Activated CD4-positive, alpha-beta T cell treated with anti-CD3 and anti-CD28 coated beads for 36 hours (primary cell): ENCODE data around the gene CCL18. TPM values are rescaled to one million over a fixed set of nuclear protein-coding genes. Genes with fewer than 3 reads are reported as not detected.

Experiments used
- ATAC-seq: fragments of 200-7000 bp; cut with Tn5 transposase; one replicate; pipeline ENCODE4 v1.10.0; 2021; ENCODE audit warnings: mild to moderate bottlenecking, moderate library complexity
- CTCF ChIA-PET: fragments of 350-600 bp; sonication (Branson Sonifier 250); formaldehyde crosslinking; loops from one replicate; lab custom pipeline; 2021; ENCODE audit warnings: antibody characterized with exemption; lab: Charles Lee
- POLR2A ChIA-PET: fragments of 350-600 bp; sonication (Branson Sonifier 250); formaldehyde crosslinking; loops from one replicate; lab custom pipeline; 2021; ENCODE audit warnings: antibody characterized with exemption, inconsistent platforms; lab: Charles Lee
- DNase-seq: peaks from one replicate; pipeline ENCODE4 v3.0.0-alpha.2; 2020
- H3K27ac Mint-ChIP-seq: one replicate; pipeline ENCODE4 v1.8.0; 2021; ENCODE audit warnings: mixed read lengths
- H3K27me3 Mint-ChIP-seq: one replicate; pipeline ENCODE4 v1.8.0; 2021; ENCODE audit warnings: mixed read lengths
- H3K36me3 Mint-ChIP-seq: one replicate; pipeline ENCODE4 v1.8.0; 2021; ENCODE audit warnings: low read depth, mixed read lengths
- H3K4me1 Mint-ChIP-seq: one replicate; pipeline ENCODE4 v1.8.0; 2021; ENCODE audit warnings: mixed read lengths
- H3K4me3 Mint-ChIP-seq: one replicate; pipeline ENCODE4 v1.8.0; 2021; ENCODE audit warnings: mild to moderate bottlenecking, moderate library complexity, mixed read lengths
- H3K9me3 Mint-ChIP-seq: one replicate; pipeline ENCODE4 v1.8.0; 2021; ENCODE audit warnings: low read depth, mixed read lengths
- intact Hi-C, 2 experiments: fragments of 100-400 bp; cut with DNase I in 1 of 2; cut with micrococcal nuclease in 1 of 2; formaldehyde crosslinking; loops; one replicate each; pipeline versions ENCODE4 v1.14.2 to v1.15.1; 2022 to 2024; cut with DNase I, micrococcal nuclease
- total RNA-seq, 2 experiments: library from RNA; stranded (reverse); gene quantifications; one replicate each; pipeline ENCODE4 v1.2.3, GENCODE V29; 2021

The CCL18 gene
- total RNA-seq, 2 experiments from 2014 or later: not detected

GRCh38 chr17:36048066-36048465, 16.0 kb upstream of the CCL18 start:
- ATAC-seq (no peak), DNase-seq (no peak)
- H3K27me3 Mint-ChIP-seq: peaks cover 36% of the 10 kb centered on the region
- peaks cover 18% of the 10 kb centered on the region for H3K9me3 Mint-ChIP-seq
- peaks cover 5% of the 10 kb centered on the region for H3K36me3 Mint-ChIP-seq
- H3K4me1 Mint-ChIP-seq: no peaks in the 10 kb centered on the region
- H3K4me3 Mint-ChIP-seq: no peak overlapping the region
- ChIA-PET CTCF (interaction anchor here (1.5 kb wide), 1 partner anchor 24 kb away, joined by 5 read pairs; no protein-coding TSS in a partner anchor), POLR2A (no interaction called here)
- no peak overlapping the region for H3K27ac Mint-ChIP-seq
- intact Hi-C loops: no loop called here

GRCh38 chr17:36049643-36050042, 14.4 kb upstream of the CCL18 start:
- no peak for ATAC-seq
- peaks cover 5% of the 10 kb centered on the region for H3K36me3 Mint-ChIP-seq

GRCh38 chr17:36055171-36055570, 8.9 kb upstream of the CCL18 start:
- ATAC-seq (no peak), DNase-seq (no peak)
- intact Hi-C loops: no loop called here
- Mint-ChIP-seq H3K27me3 (peaks cover 23% of the 10 kb centered on the region), H3K27ac (no peak overlapping the region), H3K36me3 (no peaks in the 10 kb centered on the region), H3K9me3 (peaks cover 4% of the 10 kb centered on the region), H3K4me1 (no peaks in the 10 kb centered on the region), H3K4me3 (no peak overlapping the region)
- CTCF ChIA-PET: interaction anchor here (1.7 kb wide), 1 partner anchor 94 kb away, joined by 4 read pairs; no protein-coding TSS in a partner anchor
- POLR2A ChIA-PET: no interaction called here

More at GRCh38 chr17:36049643-36050042, 14.4 kb upstream of the CCL18 start:
- ChIA-PET POLR2A (no interaction called here), CTCF (interaction anchor here (1.5 kb wide), 1 partner anchor 23 kb away, joined by 5 read pairs; no protein-coding TSS in a partner anchor)
- no peak for DNase-seq
- no peaks in the 10 kb centered on the region for H3K4me1 Mint-ChIP-seq
- H3K27me3 Mint-ChIP-seq: peaks cover 33% of the 10 kb centered on the region
- intact Hi-C loops: no loop called here
- H3K4me3 Mint-ChIP-seq: no peak overlapping the region
- H3K27ac Mint-ChIP-seq: no peak overlapping the region
- H3K9me3 Mint-ChIP-seq: peaks cover 18% of the 10 kb centered on the region

DNA sequence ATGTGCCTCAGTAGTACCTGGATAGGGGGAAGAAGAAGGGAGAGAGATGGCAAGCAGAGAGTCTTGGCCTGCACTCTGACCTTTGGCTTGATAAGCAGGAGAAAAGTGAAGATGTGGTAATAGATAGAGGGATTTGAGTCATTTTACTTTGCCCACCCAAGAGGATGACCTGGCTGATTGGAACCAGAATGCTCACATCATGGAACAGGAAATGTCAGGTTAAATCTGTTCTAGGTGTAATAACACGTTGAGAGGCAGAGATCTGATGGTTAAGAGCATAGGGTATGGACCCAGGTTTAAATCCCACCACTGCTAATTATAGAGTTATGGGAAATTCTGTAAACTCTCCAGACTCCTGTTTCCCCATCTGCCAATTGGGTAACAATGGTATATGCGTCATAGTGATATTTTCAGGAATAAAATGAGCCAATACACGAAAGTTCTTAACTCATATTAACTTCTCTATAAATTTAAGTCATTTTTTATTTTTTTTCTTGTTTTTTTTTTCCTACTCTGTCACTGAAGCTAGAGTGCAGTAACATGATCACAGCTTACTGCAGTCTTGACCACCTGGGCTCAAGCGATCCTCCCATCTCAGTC, 8.1 kb upstream of the CCL18 start:
- no peak overlapping the region for H3K27ac Mint-ChIP-seq
- POLR2A ChIA-PET: no interaction called here

DNA sequence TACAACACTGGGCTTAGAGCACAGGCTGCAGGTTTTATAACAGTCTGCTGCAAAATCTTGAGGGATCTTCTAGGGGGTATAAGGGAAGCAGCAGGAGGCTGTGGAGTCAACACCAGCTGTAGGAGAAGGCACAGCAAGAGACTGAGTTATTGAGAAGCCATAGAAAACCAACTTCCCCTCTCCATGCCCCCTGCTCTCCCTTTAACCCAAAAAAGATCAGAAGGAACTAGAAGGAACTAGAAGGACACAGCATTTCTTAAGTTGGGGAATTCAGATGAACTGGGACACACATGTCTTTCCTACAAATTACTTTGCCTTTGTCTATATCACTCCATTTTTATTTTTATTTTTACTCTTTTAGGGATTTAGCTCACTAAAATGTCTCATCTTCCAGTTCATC, 6.2 kb upstream of the CCL18 start:
- Mint-ChIP-seq H3K9me3 (no peaks in the 10 kb centered on the region), H3K27ac (no peak overlapping the region), H3K36me3 (no peaks in the 10 kb centered on the region), H3K4me3 (no peak overlapping the region), H3K4me1 (no peaks in the 10 kb centered on the region), H3K27me3 (peaks cover 13% of the 10 kb centered on the region)
- POLR2A ChIA-PET: no interaction called here
- ATAC-seq (no peak), DNase-seq (no peak)
- CTCF ChIA-PET: interaction anchor here (0.7 to 4.3 kb wide), 4 partner anchors 14 to 209 kb away, joined by 3 to 24 read pairs (median 4); no protein-coding TSS in a partner anchor
- intact Hi-C loops: no loop called here

More for the DNA sequence above, 8.1 kb upstream of the CCL18 start:
- Mint-ChIP-seq H3K36me3 (no peaks in the 10 kb centered on the region), H3K4me1 (no peaks in the 10 kb centered on the region), H3K27me3 (peaks cover 22% of the 10 kb centered on the region), H3K4me3 (no peak overlapping the region), H3K9me3 (peaks cover 2% of the 10 kb centered on the region)
- CTCF ChIA-PET: interaction anchor here (0.6 to 4.3 kb wide), 2 partner anchors 16 to 85 kb away, joined by 3 to 24 read pairs; no protein-coding TSS in a partner anchor
- intact Hi-C loops: no loop called here
- ATAC-seq (no peak), DNase-seq (no peak)

DNA sequence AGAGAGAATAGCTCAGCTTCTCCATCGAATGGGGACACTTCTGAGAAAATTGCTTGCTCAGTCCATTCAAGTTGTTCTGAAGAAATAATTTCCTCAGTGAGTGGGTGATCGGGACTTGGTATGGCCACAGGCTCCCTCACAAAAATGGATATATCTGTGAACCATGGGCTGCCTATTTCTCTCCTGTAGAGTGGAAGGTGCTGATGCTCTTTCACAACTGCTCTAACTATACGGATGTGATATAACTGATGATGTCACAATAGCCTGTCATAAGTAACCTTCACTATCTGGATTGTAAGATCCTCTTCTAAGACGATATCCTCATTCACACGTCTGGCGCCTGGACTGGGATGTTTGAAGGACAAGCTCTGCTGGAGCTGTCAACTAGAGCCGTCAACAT, 4.7 kb upstream of the CCL18 start:
- intact Hi-C loops: no loop called here
- H3K4me1 Mint-ChIP-seq: no peaks in the 10 kb centered on the region
- ChIA-PET POLR2A (interaction anchor here (0.6 kb wide), 1 partner anchor 22 kb away, joined by 3 read pairs; no protein-coding TSS in a partner anchor), CTCF (interaction anchor here (0.5 to 4.3 kb wide), 2 partner anchors 13 to 424 kb away, joined by 3 to 24 read pairs; no protein-coding TSS in a partner anchor)
- no peak overlapping the region for H3K27ac Mint-ChIP-seq
- no peaks in the 10 kb centered on the region for H3K36me3 Mint-ChIP-seq
- H3K4me3 Mint-ChIP-seq: no peak overlapping the region
- ATAC-seq (no peak), DNase-seq (no peak)
- peaks cover 11% of the 10 kb centered on the region for H3K27me3 Mint-ChIP-seq
- H3K9me3 Mint-ChIP-seq: no peaks in the 10 kb centered on the region

- Mint-ChIP-seq H3K27me3 (peaks cover 11% of the 10 kb centered on the region), H3K9me3 (no peaks in the 10 kb centered on the region), H3K27ac (no peak overlapping the region), H3K4me1 (no peaks in the 10 kb centered on the region), H3K36me3 (no peaks in the 10 kb centered on the region), H3K4me3 (no peak overlapping the region)
- intact Hi-C loops: no loop called here
- no peak for DNase-seq
- ATAC-seq: no peak
- POLR2A ChIA-PET: no interaction called here
- CTCF ChIA-PET: interaction anchor here (1.3 kb wide), 1 partner anchor 11 kb away, joined by 8 read pairs; no protein-coding TSS in a partner anchor
Measured at GRCh38 chr17:36060816-36061215, 3.3 kb upstream of the CCL18 start.

GRCh38 chr17:36066365-36066985, 2.4 kb downstream of the CCL18 start:
- ATAC-seq (peak; percentile 55), DNase-seq (peak; percentile 11)
- Mint-ChIP-seq H3K4me1 (no peaks in the 10 kb centered on the region), H3K36me3 (no peaks in the 10 kb centered on the region), H3K27ac (no peak overlapping the region), H3K9me3 (no peaks in the 10 kb centered on the region), H3K4me3 (no peak overlapping the region), H3K27me3 (peaks cover 14% of the 10 kb centered on the region)
- CTCF ChIA-PET: interaction anchor here (0.7 to 3.1 kb wide), 3 partner anchors 80 to 84 kb away, joined by 3 to 9 read pairs (median 4); no protein-coding TSS in a partner anchor
- POLR2A ChIA-PET: interaction anchor here (0.7 kb wide), 1 partner anchor 24 kb away, joined by 3 read pairs; the partner anchor contains the start of gene CCL3
- intact Hi-C loops: no loop called here

DNA sequence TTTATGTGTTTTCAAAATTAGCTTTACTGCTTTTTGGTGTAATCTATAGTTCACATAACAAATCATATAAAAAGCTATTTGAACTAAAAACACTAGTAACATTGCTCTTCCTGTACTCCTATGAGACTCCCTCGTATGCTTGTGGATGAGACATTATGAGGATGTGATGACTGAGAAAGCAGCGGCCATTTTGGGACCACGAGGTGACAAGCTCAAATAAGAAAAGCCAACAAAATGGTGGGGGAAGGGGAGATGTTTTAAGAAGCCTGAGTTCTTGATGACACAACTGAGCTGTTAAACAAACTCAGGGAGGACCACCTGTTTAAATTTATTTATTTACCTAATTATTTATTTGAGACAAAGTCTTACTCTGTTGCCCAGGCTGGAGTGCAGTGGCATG, 4.5 kb downstream of the CCL18 start:
- ChIA-PET CTCF (interaction anchor here (0.6 to 3.1 kb wide), 8 partner anchors 51 to 99 kb away, joined by 3 to 9 read pairs (median 4); no protein-coding TSS in a partner anchor), POLR2A (no interaction called here)
- no peak overlapping the region for H3K27ac Mint-ChIP-seq
- H3K36me3 Mint-ChIP-seq: no peaks in the 10 kb centered on the region
- H3K9me3 Mint-ChIP-seq: no peaks in the 10 kb centered on the region
- H3K4me3 Mint-ChIP-seq: no peak overlapping the region
- intact Hi-C loops: no loop called here
- ATAC-seq (no peak), DNase-seq (no peak)
- H3K4me1 Mint-ChIP-seq: peaks cover 14% of the 10 kb centered on the region
- peaks cover 14% of the 10 kb centered on the region for H3K27me3 Mint-ChIP-seq

GRCh38 chr17:36069136-36069535, 5.1 kb downstream of the CCL18 start:
- ATAC-seq (no peak), DNase-seq (no peak)
- POLR2A ChIA-PET: no interaction called here
- Mint-ChIP-seq H3K27me3 (peaks cover 14% of the 10 kb centered on the region), H3K9me3 (no peaks in the 10 kb centered on the region), H3K27ac (no peak overlapping the region), H3K4me3 (no peak overlapping the region), H3K36me3 (no peaks in the 10 kb centered on the region), H3K4me1 (peaks cover 20% of the 10 kb centered on the region)
- CTCF ChIA-PET: interaction anchor here (0.8 to 3.1 kb wide), 6 partner anchors 50 to 100 kb away, joined by 3 to 9 read pairs (median 6); no protein-coding TSS in a partner anchor
- intact Hi-C loops: no loop called here

DNA sequence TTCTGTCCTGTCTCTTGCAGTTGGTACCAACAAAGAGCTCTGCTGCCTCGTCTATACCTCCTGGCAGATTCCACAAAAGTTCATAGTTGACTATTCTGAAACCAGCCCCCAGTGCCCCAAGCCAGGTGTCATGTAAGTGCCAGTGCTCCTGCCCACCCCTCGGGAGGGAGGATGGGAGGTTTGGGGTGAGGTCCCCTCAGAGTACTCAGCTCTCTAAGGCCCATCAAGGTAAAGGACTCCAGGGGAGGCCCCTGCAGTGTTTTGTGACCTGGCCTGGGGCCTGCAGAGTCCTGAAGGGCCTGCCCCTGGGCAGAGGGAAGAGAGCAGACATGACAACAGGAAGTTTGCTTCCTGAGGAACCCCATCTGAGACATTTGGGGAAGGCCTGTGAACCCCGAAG, 6.4 kb downstream of the CCL18 start:
- H3K36me3 Mint-ChIP-seq: no peaks in the 10 kb centered on the region
- ATAC-seq (no peak), DNase-seq (no peak)
- H3K9me3 Mint-ChIP-seq: no peaks in the 10 kb centered on the region
- H3K27ac Mint-ChIP-seq: no peak overlapping the region
- CTCF ChIA-PET: interaction anchor here (0.6 to 5.9 kb wide), 9 partner anchors 12 to 1547 kb away, joined by 3 to 49 read pairs (median 3); partner anchors contain the start of gene CCL3
- H3K27me3 Mint-ChIP-seq: peaks cover 14% of the 10 kb centered on the region
- peaks cover 27% of the 10 kb centered on the region for H3K4me1 Mint-ChIP-seq
- POLR2A ChIA-PET: no interaction called here
- H3K4me3 Mint-ChIP-seq: no peak overlapping the region
- intact Hi-C loops: loop anchor here (5.0 kb wide), 2 partner anchors 77 to 417 kb away; partner anchors contain the start of gene ZNHIT3 (in 1 of the 2)
